ENCODE measurements around the gene ELOVL7. TPM values are rescaled to one million over a fixed set of nuclear protein-coding genes. Genes with fewer than 3 reads are reported as not detected.
"Not testable (repeated sequence)": the region's sequence is repeated elsewhere in the genome, so short reads cannot be mapped to it uniquely, and the experiment has no call there.

Gene ELOVL7
- total RNA-seq, 2 donors from 2014 or later, result 0.27 to 2.0 TPM

- peaks cover 3 to 19% of the 10 kb centered on the region in 2 donors for H3K9me3 Mint-ChIP-seq
- DNase-seq (ENCODE audit: low spot score in 2 of 2); H3K27ac Mint-ChIP-seq; ATAC-seq: not testable (repeated sequence)
- peaks cover 12 to 19% of the 10 kb centered on the region in 2 donors for H3K36me3 Mint-ChIP-seq
Measured at GRCh38 chr5:60711892-60712291, 132.2 kb downstream of the ELOVL7 start.

- Mint-ChIP-seq H3K27ac (no peak overlapping the region), H3K36me3 (peaks cover 12 to 19% of the 10 kb centered on the region in 2 donors), H3K9me3 (peaks cover 3 to 19% of the 10 kb centered on the region in 2 donors)
- DNase-seq (ENCODE audit: low spot score in 2 of 2) (no peak), ATAC-seq (no peak)
Measured at GRCh38 chr5:60710362-60710761, 133.7 kb downstream of the ELOVL7 start.

DNA sequence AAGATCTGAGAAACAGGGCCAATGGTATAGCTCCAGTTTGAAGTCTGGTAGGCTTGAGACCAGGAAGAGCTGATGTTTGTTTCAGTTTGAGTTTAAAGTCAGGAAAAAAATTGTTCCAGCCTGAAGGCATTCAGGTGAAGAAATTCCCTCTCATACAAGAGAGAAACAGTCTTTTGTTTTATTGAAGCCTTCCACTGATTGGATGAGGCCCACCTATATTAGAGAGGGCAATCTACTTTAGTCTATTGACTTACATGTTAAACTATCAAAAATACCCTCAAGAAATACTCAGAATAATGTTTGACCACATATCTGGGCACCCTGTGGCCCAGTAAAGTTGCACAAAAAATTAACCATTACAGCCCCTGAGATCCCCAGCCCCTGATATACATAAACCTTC, 138.9 kb downstream of the ELOVL7 start:
- Mint-ChIP-seq H3K36me3 (peaks cover 0 to 7% of the 10 kb centered on the region in 2 donors), H3K9me3 (no peaks in the 10 kb centered on the region), H3K27ac (no peak overlapping the region)
- DNase-seq (ENCODE audit: low spot score in 2 of 2), result no peak
- no peak for ATAC-seq

GRCh38 chr5:60703944-60704343, 140.1 kb downstream of the ELOVL7 start:
- no peak for ATAC-seq
- DNase-seq (ENCODE audit: low spot score in 2 of 2), result no peak
- Mint-ChIP-seq H3K36me3 (peaks cover 2 to 16% of the 10 kb centered on the region in 2 donors), H3K27ac (no peak overlapping the region), H3K9me3 (no peaks in the 10 kb centered on the region)

Other genes with a start within 250 kb of the ELOVL7 start
- gene DEPDC1B, start 144.1 kb downstream of the ELOVL7 start, total RNA-seq, result 10 to 100 TPM; 40.4 to 40.8 TPM
- 10 to 100 TPM in 1 of 2 donors, 1 to 10 TPM in 1; 7.0 to 10.5 TPM for gene ERCC8, start 100.8 kb upstream of the ELOVL7 start, total RNA-seq
- gene NDUFAF2, start 100.9 kb upstream of the ELOVL7 start, total RNA-seq, result 10 to 100 TPM; 18.4 to 30.5 TPM

Data from activated naive CD4-positive, alpha-beta T cell treated with anti-CD3 and anti-CD28 coated beads, Interleukin-2, amount 50 U/mL, for 72 hours (primary cell).